Stimulated activated CD4-positive, alpha-beta T cell treated with anti-CD3 and anti-CD28 coated beads, Interleukin-4, amount 100 ng/mL, for 24 hours (primary cell): ENCODE results near the gene ACOT12.
"Not testable (repeated sequence)": the region's sequence is repeated elsewhere in the genome, so short reads cannot be mapped to it uniquely, and the experiment has no call there.

Experiments
- DNase-seq: peaks from one replicate; pipeline ENCODE4 v3.0.0-alpha.2; 2020

ACOT12 gene

GRCh38 chr5:81393783-81394718 lies at the start of gene ACOT12:
Gene ACOT12 (minus strand): TSS chr5:81394134. CDS start chr5:81394114, 20 bp downstream.
- no peak for DNase-seq

- DNase-seq, result no peak
Observed at GRCh38 chr5:81435023-81435422, 41.1 kb upstream of the ACOT12 start.

DNA sequence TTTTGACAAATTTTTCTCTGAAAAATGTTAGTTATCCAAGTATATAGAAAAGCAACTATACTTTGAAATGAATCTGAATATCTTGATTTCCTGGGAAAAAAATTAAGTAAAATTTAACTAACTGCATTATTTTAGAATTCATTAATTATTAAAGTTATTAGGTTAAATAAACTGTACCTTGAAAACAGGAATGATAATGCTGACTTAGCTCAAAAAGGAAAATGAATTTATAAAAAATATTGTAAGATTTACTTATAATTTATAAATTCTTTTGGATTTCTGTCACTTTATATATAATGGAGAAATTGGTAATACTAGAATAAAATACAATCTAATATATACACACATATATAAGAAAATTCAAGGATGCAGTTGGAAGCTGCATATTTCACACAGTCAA lies 36.1 kb upstream of the ACOT12 start:
- no peak for DNase-seq

DNA sequence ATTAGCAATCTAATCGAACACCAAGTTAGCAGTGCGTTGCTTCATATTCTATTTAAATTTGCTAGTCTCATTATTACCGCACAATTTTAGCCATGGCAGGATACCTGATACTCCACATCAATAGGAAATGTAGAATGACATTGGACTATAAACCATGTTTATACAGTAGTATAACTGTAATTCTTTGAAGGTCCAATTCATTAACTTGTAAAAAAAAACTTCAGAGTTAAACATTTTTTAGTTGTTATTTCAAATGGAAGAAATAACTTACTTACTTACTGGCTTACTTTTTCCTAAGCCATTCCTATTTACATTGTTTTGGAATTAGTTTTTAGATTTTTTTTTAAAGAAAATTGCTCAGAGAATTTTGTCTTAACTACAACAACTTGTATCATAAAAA lies 35.4 kb upstream of the ACOT12 start:
- DNase-seq, result no peak

- DNase-seq, result no peak
Observed at GRCh38 chr5:81428861-81429260, 34.9 kb upstream of the ACOT12 start.

DNA sequence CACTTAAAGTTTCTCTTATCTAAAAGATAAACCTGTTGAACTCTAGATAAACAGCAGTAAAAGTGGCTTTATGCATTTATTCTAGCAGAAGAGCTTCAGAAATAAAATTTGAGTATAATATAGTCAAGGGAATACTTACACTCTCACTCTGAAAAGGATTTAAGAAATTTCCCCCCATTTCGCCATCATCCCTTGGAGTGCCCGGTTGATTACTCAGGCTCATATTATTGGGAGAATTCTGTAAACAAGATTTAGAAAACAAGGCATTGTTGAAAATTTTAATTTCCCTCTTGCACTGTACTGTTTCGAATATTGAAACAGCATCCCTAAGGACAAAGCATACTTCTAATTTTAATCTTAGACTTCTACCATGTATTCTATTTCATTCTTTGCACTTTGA lies 34.5 kb upstream of the ACOT12 start:
- no peak for DNase-seq

DNA sequence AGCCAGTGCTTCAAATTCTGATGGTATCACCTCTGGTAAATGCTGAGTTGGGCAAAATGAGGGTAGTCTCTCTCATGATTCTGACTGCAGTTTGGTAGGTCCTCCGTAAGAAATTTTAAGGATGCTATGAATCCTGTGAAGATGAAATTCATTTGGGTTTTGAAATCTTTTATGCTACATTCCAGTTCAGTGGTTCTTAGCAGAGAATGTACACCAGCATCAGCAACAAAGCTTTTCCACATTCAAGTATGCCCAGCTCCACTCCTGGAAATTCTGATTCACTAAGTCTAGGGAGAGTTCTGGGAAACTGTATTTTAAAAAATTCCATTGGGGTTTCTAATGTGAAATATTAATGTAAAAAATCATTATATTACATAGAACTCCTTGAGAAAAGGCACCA lies 33.6 kb upstream of the ACOT12 start:
- no peak for DNase-seq

DNA sequence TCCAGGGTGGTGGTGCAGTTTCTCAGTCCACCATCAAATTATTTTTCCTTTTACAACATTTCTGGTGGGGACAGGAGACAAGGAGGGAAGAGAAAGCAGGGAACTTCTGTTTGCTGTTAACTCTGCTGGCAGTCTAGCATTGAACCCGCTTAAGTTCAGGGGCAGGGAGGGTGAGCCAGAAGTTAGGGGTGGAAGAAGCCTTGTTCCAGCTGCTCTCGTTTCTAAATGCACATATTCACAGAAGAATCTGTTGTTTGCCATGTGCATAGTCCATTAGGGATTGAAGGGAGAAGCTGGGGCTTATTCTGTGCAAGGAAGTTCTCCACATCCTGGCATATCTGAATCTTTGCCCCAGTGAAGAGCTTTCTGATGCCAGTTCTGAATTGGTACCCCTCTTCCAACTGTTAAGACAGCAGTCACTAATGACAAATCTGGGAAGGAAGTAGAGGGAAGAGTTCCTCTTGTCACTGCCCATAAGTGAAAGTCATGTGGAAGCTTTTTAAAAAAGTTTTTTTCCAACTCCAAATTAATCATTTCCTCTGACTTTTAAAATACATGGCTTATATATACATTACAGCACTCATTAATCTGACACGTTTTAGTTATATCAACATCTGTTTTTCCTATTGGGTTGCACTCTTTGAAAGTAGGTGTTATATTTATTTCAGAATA lies 32.6 kb upstream of the ACOT12 start:
- no peak for DNase-seq

DNA sequence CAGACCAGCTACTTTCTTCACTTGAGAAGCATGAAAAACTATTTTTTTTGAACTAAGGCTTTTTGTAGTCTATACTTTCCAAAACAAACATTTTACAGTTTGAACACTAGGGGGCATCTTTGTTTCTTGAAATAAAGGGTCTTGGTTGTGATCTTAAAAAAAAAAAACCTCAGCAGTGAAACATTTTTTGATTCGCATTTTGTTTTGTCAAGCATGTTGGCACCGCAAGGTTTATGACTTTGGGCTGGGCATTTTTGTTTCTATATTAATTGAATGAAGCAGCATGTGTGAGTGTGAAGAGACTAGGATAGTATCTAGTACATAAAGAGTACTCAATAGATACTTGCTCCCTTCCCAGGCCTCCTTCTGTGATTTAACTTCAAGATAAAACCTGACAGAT lies 31.6 kb upstream of the ACOT12 start:
- DNase-seq, result no peak

DNA sequence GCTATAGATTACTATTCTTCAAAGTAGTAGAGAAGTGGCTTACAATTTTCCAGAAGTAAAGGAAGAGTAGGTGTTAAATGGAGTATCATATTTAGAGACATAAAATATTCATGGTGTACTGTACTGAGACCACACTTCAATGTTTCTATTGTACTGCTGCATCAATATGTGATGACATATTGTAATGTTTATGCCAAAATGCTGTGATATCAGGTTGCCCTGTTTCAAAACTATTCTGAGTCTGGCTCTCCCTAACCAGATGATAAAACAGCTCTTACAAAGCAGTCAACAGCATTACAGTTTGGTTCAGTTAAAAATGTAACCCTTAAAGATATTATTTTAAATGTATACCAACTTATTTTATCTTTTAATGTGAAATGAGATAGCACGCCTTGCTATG lies 30.8 kb upstream of the ACOT12 start:
- DNase-seq, result no peak

DNA sequence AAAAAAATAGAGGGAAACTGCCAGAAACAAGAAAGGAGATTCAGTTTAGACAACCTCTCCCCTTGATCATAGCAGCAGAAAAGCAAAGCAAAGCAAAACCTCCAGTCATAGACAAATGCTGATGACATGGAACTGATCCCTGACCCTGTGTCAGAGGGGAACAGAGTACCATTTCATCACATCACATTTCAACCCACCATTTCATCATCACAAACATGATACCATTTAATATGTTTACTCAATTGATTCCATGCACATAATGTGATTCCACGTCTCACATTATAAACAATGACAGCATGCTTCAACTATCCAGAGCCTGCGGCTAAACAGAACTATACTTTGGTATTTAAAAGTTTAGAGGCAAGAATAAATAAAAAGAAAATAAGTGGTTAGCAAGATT lies 28.7 kb upstream of the ACOT12 start:
- no peak for DNase-seq

GRCh38 chr5:81420039-81420667 lies 26.2 kb upstream of the ACOT12 start:
- DNase-seq, result peak; percentile 10

- no peak for DNase-seq
Observed at GRCh38 chr5:81418606-81419005, 24.7 kb upstream of the ACOT12 start.

- no peak for DNase-seq
Observed at GRCh38 chr5:81417052-81417451, 23.1 kb upstream of the ACOT12 start.

- DNase-seq, result no peak
Observed at GRCh38 chr5:81409896-81410295, 16.0 kb upstream of the ACOT12 start.

DNA sequence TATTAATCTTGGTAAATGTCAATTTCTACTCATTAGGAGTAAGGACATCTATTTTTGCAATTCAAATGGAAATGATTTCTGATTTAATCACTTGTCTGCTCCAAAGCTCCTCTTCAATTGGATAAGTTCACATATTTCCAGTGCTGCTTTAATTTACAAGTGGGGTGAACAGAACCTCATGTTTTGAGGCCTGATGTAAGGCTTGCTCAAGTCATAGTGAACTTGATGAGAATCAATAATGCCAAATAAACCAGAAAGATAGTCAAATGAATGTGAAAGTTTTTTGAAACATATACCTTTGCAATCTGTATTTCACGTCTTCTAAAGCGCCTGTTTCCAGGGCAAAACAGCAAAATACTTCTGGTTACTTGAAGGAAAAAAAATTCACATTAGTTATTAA lies 15.4 kb upstream of the ACOT12 start:
- no peak for DNase-seq

DNA sequence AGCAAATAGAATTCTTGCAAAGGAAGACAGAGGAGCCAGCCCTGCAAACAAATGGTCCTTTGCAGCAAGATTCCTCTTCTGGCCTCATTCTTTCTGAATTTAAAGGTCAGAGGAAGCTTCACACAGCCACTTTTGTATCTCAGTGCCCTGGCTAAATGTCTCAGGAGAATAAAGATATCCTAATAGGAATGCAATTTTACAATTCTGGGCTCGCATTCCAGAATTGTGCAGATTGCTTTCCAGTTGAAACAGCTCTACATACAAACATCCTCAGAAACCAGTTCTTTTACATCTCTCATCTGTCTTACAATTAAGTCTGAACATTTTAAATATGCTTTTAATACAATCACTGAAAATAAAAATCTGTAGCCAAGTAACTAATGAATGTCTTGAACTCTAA lies 14.6 kb upstream of the ACOT12 start:
- DNase-seq, result no peak

- not testable (repeated sequence) for DNase-seq
Observed at GRCh38 chr5:81407811-81408210, 13.9 kb upstream of the ACOT12 start.

GRCh38 chr5:81405126-81405891 lies 11.4 kb upstream of the ACOT12 start:
- DNase-seq, result no peak

DNA sequence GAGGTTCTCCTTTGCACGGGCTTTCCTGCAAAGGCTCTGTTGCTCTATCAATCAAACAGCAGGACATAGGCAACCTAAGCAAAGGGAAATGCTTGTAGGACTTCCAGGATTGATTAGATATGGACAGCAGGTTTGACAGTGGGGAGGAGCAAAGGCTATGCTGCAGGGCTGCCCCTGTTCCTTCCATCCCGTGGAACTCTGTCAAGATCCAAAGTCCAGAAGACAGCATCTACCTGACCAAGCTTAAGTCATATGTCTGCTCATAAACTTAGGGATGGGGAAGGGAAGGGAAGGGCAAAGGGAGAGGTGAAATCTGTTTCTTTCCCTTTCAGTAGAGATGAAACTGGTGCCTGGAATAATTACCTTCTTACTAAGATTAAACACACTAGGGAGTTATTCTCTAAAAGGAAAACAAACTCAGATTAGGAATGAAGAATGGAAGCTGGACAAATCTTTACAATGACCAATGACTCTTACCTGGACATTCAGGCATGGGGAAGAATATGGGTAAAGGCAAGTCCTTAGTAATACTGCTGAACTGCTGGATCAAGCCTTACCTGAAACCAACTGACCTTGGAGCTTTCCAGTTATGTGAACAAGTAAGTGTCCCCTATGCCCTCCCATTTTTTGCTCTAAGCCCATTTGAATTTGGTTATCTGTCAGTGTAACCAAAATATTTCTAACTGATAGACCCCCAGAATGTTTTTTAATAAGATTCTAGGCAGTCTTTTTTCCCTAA lies 8.4 kb upstream of the ACOT12 start:
- DNase-seq, result no peak

DNA sequence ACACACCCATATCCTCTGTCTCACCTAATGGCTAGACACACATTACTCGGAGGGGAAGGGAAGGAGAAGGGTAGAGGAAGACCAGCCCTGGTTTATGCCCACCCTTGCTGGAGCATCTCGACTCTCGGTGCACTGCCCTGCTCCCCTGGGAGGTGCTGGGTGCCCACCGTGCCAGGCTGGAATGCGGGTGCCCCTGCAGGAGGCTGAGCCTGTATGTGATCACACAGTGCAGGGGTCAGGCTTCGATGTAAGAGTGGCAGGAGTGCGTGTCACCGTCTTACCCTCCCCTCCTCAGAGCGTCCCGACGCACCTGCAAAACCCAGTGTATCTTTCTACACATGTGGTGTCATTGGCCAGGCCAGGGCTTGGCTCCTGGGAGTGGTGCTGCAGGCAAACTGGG lies 7.3 kb upstream of the ACOT12 start:
- DNase-seq, result no peak

- DNase-seq, result no peak
Observed at GRCh38 chr5:81400375-81400774, 6.4 kb upstream of the ACOT12 start.
